ENCODE measurements around the gene CAMK2G. TPM values are rescaled to one million over a fixed set of nuclear protein-coding genes. Genes with fewer than 3 reads are reported as not detected.
A peak's percentile ranks its signal among the peaks of the same experiment; 100 is the strongest.
"Not testable (repeated sequence)": the region's sequence is repeated elsewhere in the genome, so short reads cannot be mapped to it uniquely, and the experiment has no call there.

The CAMK2G gene
- total and polyA plus RNA-seq, 2 experiments from 2014 or later, result 24.3 to 25.7 TPM

- Histone ChIP-seq H3K9ac (no peak overlapping the region), H3K79me2 (ENCODE audit: insufficient read depth) (no peaks in the 10 kb centered on the region), H3F3A (ENCODE audit: insufficient read depth) (peaks cover 22% of the 10 kb centered on the region), H3K36me3 (ENCODE audit: low read depth) (no peaks in the 10 kb centered on the region), H3K9me2 (ENCODE audit: insufficient read depth) (no peaks in the 10 kb centered on the region), H3K4me1 (ENCODE audit: insufficient read depth) (peaks cover 51% of the 10 kb centered on the region), H2AFZ (no peak overlapping the region), H3K27me3 (replicated peaks; ENCODE audit: insufficient read depth) (no peaks in the 10 kb centered on the region), H4K20me1 (ENCODE audit: insufficient read depth) (no peaks in the 10 kb centered on the region), H3K4me3 (no peak overlapping the region), H3K4me2 (ENCODE audit: unreplicated experiment) (peak overlapping the region; percentile 19), H3K27ac (no peak overlapping the region), H3K9me3 (ENCODE audit: low read depth) (no peaks in the 10 kb centered on the region)
- DNase-seq, result peak; percentile 85
- WGBS, 2 experiments (ENCODE audit: low coverage in 1 of 2, low lambda C conversion rate in 2 of 2, missing lambda C conversion rate in 2 of 2), result 54 to 58% methylated on average over 6 of the region's 6 CpGs
- no peak for TF ChIP-seq EZH2 (IDR thresholded peaks at IDR 0.05; ENCODE audit: insufficient read depth, poor library complexity, severe bottlenecking)
- TF ChIP-seq EZH2phosphoT487 (IDR thresholded peaks at IDR 0.05; ENCODE audit: insufficient read depth, low read depth), result 0 out of 2 replicates have a peak, but pooled peaks have one; percentile 18
- in situ Hi-C loops (cut with MboI), result loop anchor here (25.0 kb wide), 1 partner anchor 193 kb away; no protein-coding TSS in a partner anchor
These were observed 20.1 kb upstream of the CAMK2G start for GRCh38 chr10:73894245-73894971.

DNA sequence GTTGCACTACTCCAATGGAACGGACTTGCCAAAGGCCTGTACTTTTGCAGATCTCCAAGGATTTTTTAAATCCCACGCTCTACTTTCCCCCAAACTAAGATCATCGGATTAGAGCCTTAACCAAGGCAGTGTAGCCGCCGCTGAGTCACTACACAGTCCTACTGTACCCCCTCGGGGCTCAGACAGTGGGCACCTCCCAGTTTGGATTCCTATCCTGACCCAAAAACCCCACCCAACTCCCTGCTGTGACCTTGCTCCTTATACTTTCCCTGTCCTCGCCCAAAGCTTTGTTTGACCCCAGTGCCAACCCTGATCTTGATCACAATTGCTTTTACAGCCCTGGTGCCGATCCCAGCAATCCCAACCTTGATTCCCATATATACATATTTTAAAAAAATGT, 19.1 kb upstream of the CAMK2G start:
- Histone ChIP-seq H3K79me2 (ENCODE audit: insufficient read depth) (no peaks in the 10 kb centered on the region), H3K9me2 (ENCODE audit: insufficient read depth) (no peaks in the 10 kb centered on the region), H3K4me3 (no peak overlapping the region), H3K27ac (no peak overlapping the region), H2AFZ (no peak overlapping the region), H3K36me3 (ENCODE audit: low read depth) (no peaks in the 10 kb centered on the region), H3K4me2 (ENCODE audit: unreplicated experiment) (no peak overlapping the region), H3K9ac (no peak overlapping the region), H3K27me3 (replicated peaks; ENCODE audit: insufficient read depth) (no peaks in the 10 kb centered on the region), H3K9me3 (ENCODE audit: low read depth) (no peaks in the 10 kb centered on the region), H4K20me1 (ENCODE audit: insufficient read depth) (no peaks in the 10 kb centered on the region), H3K4me1 (ENCODE audit: insufficient read depth) (peaks cover 49% of the 10 kb centered on the region), H3F3A (ENCODE audit: insufficient read depth) (peaks cover 19% of the 10 kb centered on the region)
- in situ Hi-C loops (cut with MboI), result loop anchor here (25.0 kb wide), 1 partner anchor 194 kb away; no protein-coding TSS in a partner anchor
- no peak for DNase-seq
- no peak for TF ChIP-seq EZH2 (IDR thresholded peaks at IDR 0.05; ENCODE audit: insufficient read depth, poor library complexity, severe bottlenecking)
- no peak for TF ChIP-seq EZH2phosphoT487 (IDR thresholded peaks at IDR 0.05; ENCODE audit: insufficient read depth, low read depth)
- WGBS, 2 experiments (ENCODE audit: low coverage in 1 of 2, low lambda C conversion rate in 2 of 2, missing lambda C conversion rate in 2 of 2), result 76 to 87% methylated on average over 7 to 8 of the region's 8 CpGs

GRCh38 chr10:73892310-73893030, 18.1 kb upstream of the CAMK2G start:
- H3F3A ChIP-seq (ENCODE audit: insufficient read depth), result peaks cover 27% of the 10 kb centered on the region
- H3K27me3 ChIP-seq (replicated peaks; ENCODE audit: insufficient read depth), result no peaks in the 10 kb centered on the region
- no peak overlapping the region for H2AFZ ChIP-seq
- H3K27ac ChIP-seq, result no peak overlapping the region
- no peaks in the 10 kb centered on the region for H3K9me2 ChIP-seq (ENCODE audit: insufficient read depth)
- no peaks in the 10 kb centered on the region for H4K20me1 ChIP-seq (ENCODE audit: insufficient read depth)
- in situ Hi-C loops (cut with MboI), result loop anchor here (25.0 kb wide), 1 partner anchor 195 kb away; no protein-coding TSS in a partner anchor
- H3K9ac ChIP-seq, result no peak overlapping the region
- H3K4me2 ChIP-seq (ENCODE audit: unreplicated experiment), result no peak overlapping the region
- peaks cover 56% of the 10 kb centered on the region for H3K4me1 ChIP-seq (ENCODE audit: insufficient read depth)
- WGBS, 2 experiments (ENCODE audit: low coverage in 1 of 2, low lambda C conversion rate in 2 of 2, missing lambda C conversion rate in 2 of 2), result 69 to 71% methylated on average over 10 of the region's 10 CpGs
- H3K9me3 ChIP-seq (ENCODE audit: low read depth), result no peaks in the 10 kb centered on the region
- TF ChIP-seq EZH2phosphoT487 (IDR thresholded peaks at IDR 0.05; ENCODE audit: insufficient read depth, low read depth) (no peak), EZH2 (IDR thresholded peaks at IDR 0.05; ENCODE audit: insufficient read depth, poor library complexity, severe bottlenecking) (no peak)
- no peaks in the 10 kb centered on the region for H3K79me2 ChIP-seq (ENCODE audit: insufficient read depth)
- peak; percentile 75 for DNase-seq
- H3K36me3 ChIP-seq (ENCODE audit: low read depth), result no peaks in the 10 kb centered on the region
- no peak overlapping the region for H3K4me3 ChIP-seq

DNA sequence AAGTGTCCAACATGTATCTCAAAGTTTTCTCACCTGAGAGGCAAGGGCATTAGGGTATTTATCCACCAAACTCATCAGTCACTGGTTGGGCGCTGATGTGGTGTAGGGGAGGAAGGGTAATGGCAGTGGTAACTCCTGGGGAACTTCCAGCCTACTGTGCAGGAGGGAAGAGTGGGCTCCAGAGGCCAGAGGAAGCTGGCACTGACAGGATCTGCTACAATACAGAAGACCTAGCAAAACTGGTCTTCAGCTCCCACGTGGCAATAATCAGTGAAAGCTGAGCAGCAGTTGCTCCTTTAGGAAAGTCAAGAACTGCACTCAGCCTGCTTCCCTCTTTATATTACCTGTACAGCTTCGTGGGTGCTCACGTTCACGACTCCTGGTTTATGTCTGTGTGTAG, 17.2 kb upstream of the CAMK2G start:
- no peak overlapping the region for H3K4me3 ChIP-seq
- no peak overlapping the region for H3K27ac ChIP-seq
- no peaks in the 10 kb centered on the region for H3K36me3 ChIP-seq (ENCODE audit: low read depth)
- no peak for TF ChIP-seq EZH2phosphoT487 (IDR thresholded peaks at IDR 0.05; ENCODE audit: insufficient read depth, low read depth)
- TF ChIP-seq EZH2 (IDR thresholded peaks at IDR 0.05; ENCODE audit: insufficient read depth, poor library complexity, severe bottlenecking), result no peak
- in situ Hi-C loops (cut with MboI), result loop anchor here (25.0 kb wide), 1 partner anchor 196 kb away; no protein-coding TSS in a partner anchor
- H3K4me1 ChIP-seq (ENCODE audit: insufficient read depth), result peaks cover 66% of the 10 kb centered on the region
- peaks cover 37% of the 10 kb centered on the region for H3F3A ChIP-seq (ENCODE audit: insufficient read depth)
- H3K4me2 ChIP-seq (ENCODE audit: unreplicated experiment), result no peak overlapping the region
- no peak overlapping the region for H3K9ac ChIP-seq
- H4K20me1 ChIP-seq (ENCODE audit: insufficient read depth), result no peaks in the 10 kb centered on the region
- WGBS, 2 experiments (ENCODE audit: low coverage in 1 of 2, low lambda C conversion rate in 2 of 2, missing lambda C conversion rate in 2 of 2), result 70% methylated on average over 5 of the region's 5 CpGs
- H3K9me3 ChIP-seq (ENCODE audit: low read depth), result no peaks in the 10 kb centered on the region
- no peaks in the 10 kb centered on the region for H3K9me2 ChIP-seq (ENCODE audit: insufficient read depth)
- H3K27me3 ChIP-seq (replicated peaks; ENCODE audit: insufficient read depth), result no peaks in the 10 kb centered on the region
- no peak for DNase-seq
- no peak overlapping the region for H2AFZ ChIP-seq
- H3K79me2 ChIP-seq (ENCODE audit: insufficient read depth), result no peaks in the 10 kb centered on the region

GRCh38 chr10:73890830-73891229, 16.5 kb upstream of the CAMK2G start:
- H3K4me3 ChIP-seq; H2AFZ ChIP-seq; H3K9ac ChIP-seq; H3K36me3 ChIP-seq (ENCODE audit: low read depth); H3K4me2 ChIP-seq (ENCODE audit: unreplicated experiment); H3K9me2 ChIP-seq (ENCODE audit: insufficient read depth); H3K27ac ChIP-seq; H3K79me2 ChIP-seq (ENCODE audit: insufficient read depth); H3K9me3 ChIP-seq (ENCODE audit: low read depth); DNase-seq; H4K20me1 ChIP-seq (ENCODE audit: insufficient read depth); H3K27me3 ChIP-seq (replicated peaks; ENCODE audit: insufficient read depth): not testable (repeated sequence)
- 56 to 61% methylated on average over 3 of the region's 3 CpGs for WGBS, 2 experiments (ENCODE audit: low coverage in 1 of 2, low lambda C conversion rate in 2 of 2, missing lambda C conversion rate in 2 of 2)
- Histone ChIP-seq H3K4me1 (ENCODE audit: insufficient read depth) (peaks cover 71% of the 10 kb centered on the region), H3F3A (ENCODE audit: insufficient read depth) (peaks cover 41% of the 10 kb centered on the region)
- in situ Hi-C loops (cut with MboI), result loop anchor here (25.0 kb wide), 1 partner anchor 196 kb away; no protein-coding TSS in a partner anchor
